SK-N-SH (cell line): Measurements from ENCODE around the gene USP13.

Source experiments
- CTCF ChIP-seq: fragments of 200-600 bp; sonication (generic); IDR thresholded peaks from 2 replicates; pipeline ENCODE4 v1.6.1; 2017; ENCODE audit warnings: antibody characterized with exemption, mild to moderate bottlenecking, moderate library complexity
- FOSL2 ChIP-seq: IDR thresholded peaks from 2 replicates; pipeline ENCODE4 v1.4.0; 2012; ENCODE audit warnings: low read depth, mild to moderate bottlenecking, moderate library complexity, borderline replicate concordance
- FOXJ3 ChIP-seq: sonication (generic); formaldehyde crosslinking; IDR thresholded peaks from 2 replicates; pipeline ENCODE4 v1.5.1; 2020; ENCODE audit warnings: mild to moderate bottlenecking, missing genetic modification reagents
- FOXM1 ChIP-seq: IDR thresholded peaks from 2 replicates; pipeline ENCODE4 v1.4.0; 2012; ENCODE audit warnings: low read depth, mild to moderate bottlenecking
- GABPA ChIP-seq: IDR thresholded peaks from 2 replicates; pipeline ENCODE4 v1.4.0; 2012; ENCODE audit warnings: low read depth, mild to moderate bottlenecking
- MAX ChIP-seq: IDR thresholded peaks from 2 replicates; pipeline ENCODE4 v1.4.0; 2012; ENCODE audit warnings: low read depth
- NFIC ChIP-seq: IDR thresholded peaks from 2 replicates; pipeline ENCODE4 v1.4.0; 2012; ENCODE audit warnings: borderline replicate concordance
- POLR2AphosphoS5 ChIP-seq: IDR thresholded peaks from 2 replicates; pipeline ENCODE4 v1.6.1; 2012; ENCODE audit warnings: low read depth, low read length
- RFX5 ChIP-seq: IDR thresholded peaks from 2 replicates; pipeline ENCODE4 v1.6.1; 2012; ENCODE audit warnings: mild to moderate bottlenecking, improper control_type of control experiment, low read length
- TAF1 ChIP-seq: IDR thresholded peaks from 2 replicates; pipeline ENCODE4 v1.6.1; 2012; ENCODE audit warnings: low read depth, mild to moderate bottlenecking, low read length, moderate library complexity, borderline replicate concordance
- TEAD4 ChIP-seq: IDR thresholded peaks from 2 replicates; pipeline ENCODE4 v1.4.0; 2012; ENCODE audit warnings: mild to moderate bottlenecking, borderline replicate concordance; ENCODE audit not compliant: insufficient read depth
- USF2 ChIP-seq: fragments of 150-350 bp; IDR thresholded peaks from 2 replicates; pipeline ENCODE4 v1.6.1; 2017; ENCODE audit warnings: antibody characterized with exemption, low read length, low read depth, borderline replicate concordance
- YY1 ChIP-seq: IDR thresholded peaks from 2 replicates; pipeline ENCODE4 v1.4.0; 2012; ENCODE audit warnings: low read depth, mild to moderate bottlenecking

- TF ChIP-seq FOXJ3 (CRISPR knock-in tag) (no peak), POLR2AphosphoS5 (no peak), CTCF (no peak), FOSL2 (no peak), RFX5 (no peak), TAF1 (no peak), MAX (no peak), GABPA (no peak), YY1 (no peak), FOXM1 (no peak), USF2 (no peak), TEAD4 (no peak), NFIC (no peak)
These were observed 18.5 kb downstream of the USP13 start for GRCh38 chr3:179671309-179671708.
